NAMALWA (cell line): ENCODE measurements around the gene MED17.
"Not testable (repeated sequence)": the region's sequence is repeated elsewhere in the genome, so short reads cannot be mapped to it uniquely, and the experiment has no call there.

Experiments
- DNase-seq: peaks from one replicate; pipeline ENCODE4 v3.0.0-alpha.2; 2015; ENCODE audit warnings: low spot score

The MED17 gene

GRCh38 chr11:93784145-93784934, at the start of gene MED17:
TSS of gene MED17 (plus strand) at chr11:93784282. CDS start at chr11:93784514, 232 bp downstream.
- DNase-seq = peak; percentile 94

DNA sequence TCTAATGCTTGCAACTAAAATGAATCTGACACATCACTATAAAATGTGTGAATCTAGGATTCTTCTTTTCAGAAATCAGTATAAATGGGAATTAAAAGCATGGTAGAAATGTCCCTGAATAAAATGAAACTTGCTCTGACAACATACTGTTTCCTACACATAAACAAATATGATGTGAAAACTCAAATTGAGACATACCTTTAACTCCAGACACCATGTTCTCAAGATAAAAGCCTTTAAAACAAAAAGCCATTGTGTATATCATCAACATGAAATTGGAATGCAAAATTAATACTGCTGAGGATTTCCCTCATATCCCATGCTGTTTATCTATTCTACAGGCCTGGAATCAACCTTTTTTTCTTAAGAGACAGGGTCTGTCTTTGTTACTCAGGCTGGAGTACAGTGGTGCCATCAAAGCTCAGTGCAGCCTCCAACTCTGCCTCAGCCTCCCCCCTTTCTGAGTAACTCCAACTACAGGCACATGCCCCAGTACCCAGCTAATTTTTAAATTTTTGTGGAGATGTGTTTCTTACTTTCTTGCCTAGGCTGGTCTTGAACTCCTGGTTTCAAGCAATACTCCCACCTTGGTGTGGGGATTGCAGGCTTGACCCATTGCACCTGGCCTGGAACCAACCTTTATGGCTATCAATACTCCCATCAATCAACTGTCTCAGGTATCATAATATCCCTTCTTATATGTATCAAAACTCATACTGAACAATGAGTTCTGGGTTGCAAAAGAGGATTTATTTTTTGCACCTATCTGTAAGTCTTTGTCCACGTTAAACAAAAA, 49.5 kb upstream of the MED17 start:
- no peak for DNase-seq

DNA sequence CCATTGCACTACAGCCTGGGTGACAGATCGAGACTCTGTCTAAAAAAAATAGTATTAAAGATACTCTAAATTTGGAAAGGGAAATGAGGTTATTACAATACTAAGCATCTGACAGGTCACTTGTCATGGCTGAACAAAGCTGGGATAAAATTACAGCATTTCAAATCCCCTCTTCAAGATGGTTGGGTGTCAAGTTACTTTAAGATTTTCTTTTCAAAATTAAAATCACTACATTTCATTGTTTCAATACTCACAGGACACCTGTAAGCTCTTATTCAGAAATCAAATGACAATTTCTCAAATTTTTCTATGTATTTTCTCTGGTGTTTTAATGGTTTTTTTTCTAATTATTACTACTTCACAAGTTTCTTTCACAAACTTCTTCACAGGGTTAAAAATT, 48.5 kb upstream of the MED17 start:
- no peak for DNase-seq

DNA sequence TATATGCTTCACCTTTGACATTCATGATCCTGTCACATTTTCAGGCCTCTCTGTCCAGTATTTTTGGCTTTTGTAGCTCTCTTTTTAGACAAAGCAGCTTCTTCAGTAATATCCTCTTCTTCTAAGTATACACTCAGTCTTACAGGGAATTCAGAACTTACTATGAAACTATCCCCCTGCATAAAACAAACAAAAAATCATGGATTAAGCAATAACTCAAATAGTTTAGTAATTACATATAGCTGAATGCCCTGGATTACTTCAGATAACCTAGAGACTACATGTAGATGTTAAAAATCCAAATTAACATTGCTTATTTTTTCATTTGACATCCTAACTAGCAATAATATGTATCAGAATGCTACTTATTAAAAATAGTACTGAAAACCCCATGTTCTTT, 48.0 kb upstream of the MED17 start:
- DNase-seq = no peak

DNA sequence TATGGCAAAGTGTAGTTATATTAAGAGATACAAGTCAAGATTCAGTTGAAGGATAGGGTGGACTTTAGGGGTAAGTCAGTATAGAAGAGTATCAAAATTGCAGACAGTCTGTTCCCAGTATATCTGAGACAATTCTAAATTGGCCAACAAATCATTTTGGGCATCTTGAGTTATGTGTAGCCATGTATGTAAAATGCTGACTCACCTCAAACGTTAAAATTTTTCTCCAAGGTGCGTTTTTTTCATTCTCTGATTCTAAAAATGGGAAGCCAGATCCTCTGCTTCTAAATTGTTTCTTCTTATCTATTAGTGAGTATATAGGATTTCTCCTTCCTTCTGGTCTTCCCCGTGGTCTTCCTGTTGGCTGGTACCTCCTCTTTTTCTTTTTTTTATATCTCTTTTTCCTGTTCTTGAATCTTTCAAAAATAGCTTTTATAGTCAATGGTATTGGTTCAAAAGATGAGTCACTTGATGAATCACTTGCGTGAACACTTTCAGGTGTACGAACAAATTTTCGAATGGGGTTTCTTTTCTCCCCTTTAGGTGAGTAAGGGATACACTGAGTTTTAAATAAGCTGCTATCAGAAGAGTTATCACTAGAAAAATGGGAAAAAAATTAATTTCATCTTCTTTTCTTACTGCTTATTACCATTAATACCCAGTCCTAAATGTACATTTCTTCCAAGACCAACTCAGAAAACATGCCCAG, 46.0 kb upstream of the MED17 start:
- DNase-seq = no peak

DNA sequence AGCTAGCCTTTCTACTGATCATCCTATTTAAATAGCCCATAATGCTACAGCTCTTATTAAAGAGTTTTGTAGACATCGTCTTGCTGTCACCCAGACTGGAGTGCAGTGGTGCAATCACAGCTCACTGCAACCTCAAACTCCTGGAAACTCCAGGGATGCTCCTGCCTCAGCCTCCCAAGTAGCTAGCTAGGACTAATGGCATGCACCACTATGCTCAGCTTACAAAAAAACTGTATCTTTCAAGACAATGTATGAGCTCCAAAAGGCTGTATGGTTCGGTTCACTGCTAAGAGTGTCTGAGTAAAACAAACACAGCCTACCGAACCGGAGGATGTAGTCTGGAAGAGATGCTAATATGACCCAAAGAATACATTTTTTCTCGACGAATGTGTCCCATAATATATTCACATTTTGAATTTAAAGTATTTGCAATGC, 45.4 kb upstream of the MED17 start:
- DNase-seq = peak; percentile 26

DNA sequence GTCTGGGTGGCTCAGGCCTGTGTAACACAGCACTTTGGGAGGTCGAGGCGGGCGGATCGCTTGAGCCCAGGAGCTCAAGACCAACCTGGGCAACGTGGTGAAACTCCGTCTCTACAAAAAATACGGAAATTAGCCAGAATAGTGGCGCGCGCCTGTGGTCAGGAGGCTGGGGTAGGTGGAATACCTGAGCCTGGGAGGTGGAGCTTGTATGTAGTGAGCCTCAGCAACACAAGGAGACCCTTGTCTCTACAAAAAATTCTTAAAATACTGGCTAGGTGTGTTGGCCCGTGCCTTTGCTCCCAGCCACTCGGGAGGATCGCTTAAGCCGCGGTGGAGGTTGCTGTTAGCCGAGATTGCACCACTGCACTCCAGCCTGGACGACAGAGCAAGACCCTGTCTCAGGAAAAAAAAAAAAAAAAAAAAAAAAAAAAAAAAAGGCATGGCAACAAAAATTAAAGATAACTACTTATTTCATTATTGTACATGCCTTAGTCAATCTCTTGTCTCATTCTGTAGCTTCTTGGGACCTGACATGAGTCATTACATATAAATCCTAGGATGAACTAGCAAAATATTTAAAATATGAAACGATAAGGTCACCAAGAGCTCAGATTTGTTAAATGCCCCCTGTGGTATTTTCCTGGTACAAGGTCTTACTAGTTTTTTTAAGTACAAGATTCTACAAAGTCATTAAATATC, 43.9 kb upstream of the MED17 start:
- peak; percentile 50 for DNase-seq

DNA sequence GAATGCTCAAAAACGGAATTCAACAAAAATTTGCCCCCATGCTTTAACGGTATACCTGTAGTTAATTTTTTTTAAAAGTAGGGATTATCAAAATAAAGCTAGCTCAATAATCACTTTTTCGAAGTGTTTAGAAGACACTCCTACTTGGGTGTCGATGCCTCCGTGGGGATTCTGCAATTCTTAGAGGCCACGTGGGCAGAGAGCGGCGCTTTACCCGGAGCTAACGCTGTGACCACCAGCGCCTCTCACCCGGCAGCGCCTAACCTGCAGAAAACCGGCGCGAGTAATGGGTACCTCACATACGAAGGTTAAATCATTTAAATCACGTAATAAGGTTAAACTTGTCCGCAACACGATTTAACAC, 43.4 kb upstream of the MED17 start:
- peak; percentile 73 for DNase-seq

GRCh38 chr11:93741094-93741881, 42.8 kb upstream of the MED17 start, which contains the start of the genes C11orf54 and TAF1D:
TSS of gene C11orf54 (plus strand) at chr11:93741672. CDS start at chr11:93747394, 5,722 bp downstream.
TSS of gene TAF1D (minus strand) at chr11:93741495. CDS start at chr11:93739304, 2,191 bp downstream.
- peak; percentile 98 for DNase-seq

DNA sequence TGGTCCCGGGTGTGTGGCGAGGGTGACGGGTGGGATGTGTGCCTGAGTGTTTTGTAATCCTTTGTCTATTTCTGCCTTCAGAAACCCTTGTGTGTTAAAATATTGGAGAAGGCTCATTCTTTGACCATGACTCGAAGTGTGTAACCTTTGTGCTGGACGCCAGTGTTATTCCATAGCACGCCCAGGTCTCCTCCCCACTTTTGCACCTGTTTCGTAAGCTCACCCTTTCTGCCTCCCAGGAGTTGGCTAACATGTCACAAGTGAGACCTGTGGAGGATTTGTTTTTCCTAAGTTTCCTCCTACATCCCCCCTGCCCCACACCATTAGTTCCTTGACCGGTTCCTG, 42.2 kb upstream of the MED17 start:
- no peak for DNase-seq

- DNase-seq = no peak
These were observed 40.8 kb upstream of the MED17 start for GRCh38 chr11:93743291-93743690.

DNA sequence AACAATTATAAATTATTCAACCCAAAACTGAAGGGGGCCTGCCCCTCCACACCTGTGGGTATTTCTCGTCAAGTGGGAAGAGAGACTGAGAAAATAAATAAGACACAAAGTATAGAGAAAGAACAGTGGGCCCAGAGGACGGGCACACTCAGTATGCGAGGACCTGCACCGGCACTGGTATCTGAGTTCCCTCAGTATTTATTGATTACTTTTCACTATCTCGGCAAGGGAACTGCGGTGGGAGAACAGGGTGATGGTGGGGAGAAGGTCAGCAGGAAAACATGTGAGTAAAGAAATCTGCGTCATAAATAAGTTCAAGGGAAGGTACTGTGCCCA, 39.4 kb upstream of the MED17 start:
- no peak for DNase-seq

DNA sequence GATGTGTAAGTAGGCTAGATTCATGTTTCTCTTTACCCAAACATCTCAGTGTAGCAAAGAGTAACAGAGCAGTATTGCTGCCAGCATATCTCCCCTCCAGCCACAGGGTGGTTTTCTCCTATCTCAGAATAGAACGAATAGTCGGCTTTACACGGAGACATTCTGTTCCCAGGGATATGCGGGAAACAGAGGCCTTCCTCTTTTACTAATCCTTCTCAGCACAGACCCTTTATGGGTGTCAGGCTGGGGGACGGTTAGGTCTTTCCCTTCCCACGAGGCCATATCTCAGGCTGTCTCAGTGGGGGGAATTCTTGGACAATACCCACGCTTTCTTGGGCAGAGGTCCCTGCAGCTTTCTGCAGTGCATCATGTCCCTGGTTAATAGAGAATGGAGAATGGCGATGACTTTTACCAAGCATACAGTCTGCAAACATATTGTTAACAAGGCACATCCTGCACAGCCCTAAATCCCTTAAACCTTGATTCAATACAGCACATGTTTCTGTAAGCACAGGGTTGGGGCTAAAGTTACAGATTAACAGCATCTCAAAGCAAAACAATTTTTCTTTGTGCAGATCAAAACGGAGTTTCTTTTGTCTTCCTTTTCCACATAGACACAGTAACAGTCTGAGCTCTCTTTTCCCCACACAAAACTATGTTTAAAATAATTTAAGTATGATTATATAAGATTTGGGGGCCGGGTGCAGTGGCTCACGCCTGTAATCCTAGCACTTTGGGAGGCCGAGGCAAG, 38.9 kb upstream of the MED17 start:
- not testable (repeated sequence) for DNase-seq

GRCh38 chr11:93746101-93746500, 38.0 kb upstream of the MED17 start:
- DNase-seq = no peak

- no peak for DNase-seq
These were observed 37.0 kb upstream of the MED17 start for GRCh38 chr11:93747122-93747521.

GRCh38 chr11:93751001-93751400, 33.1 kb upstream of the MED17 start:
- DNase-seq = no peak

GRCh38 chr11:93753241-93753640, 30.8 kb upstream of the MED17 start:
- DNase-seq = no peak

DNA sequence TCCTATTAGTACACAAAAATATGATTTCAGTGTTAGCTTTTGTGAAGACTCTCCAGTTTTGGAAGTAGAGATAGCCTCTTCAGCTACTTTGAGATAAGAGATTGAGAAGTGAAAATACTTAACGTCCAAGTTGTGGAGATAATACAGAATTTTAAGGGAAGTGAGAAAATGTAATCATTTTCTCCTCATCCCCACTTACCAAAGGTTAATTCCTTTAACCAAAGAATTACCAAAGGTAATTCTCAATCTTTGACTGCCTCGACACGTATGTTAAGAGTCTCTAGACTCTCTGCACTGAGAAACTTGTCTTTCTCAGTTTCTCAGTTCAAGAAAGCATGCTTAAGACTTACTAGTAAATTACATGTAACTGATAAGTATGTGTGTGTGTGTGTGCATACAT, 27.3 kb upstream of the MED17 start:
- no peak for DNase-seq

DNA sequence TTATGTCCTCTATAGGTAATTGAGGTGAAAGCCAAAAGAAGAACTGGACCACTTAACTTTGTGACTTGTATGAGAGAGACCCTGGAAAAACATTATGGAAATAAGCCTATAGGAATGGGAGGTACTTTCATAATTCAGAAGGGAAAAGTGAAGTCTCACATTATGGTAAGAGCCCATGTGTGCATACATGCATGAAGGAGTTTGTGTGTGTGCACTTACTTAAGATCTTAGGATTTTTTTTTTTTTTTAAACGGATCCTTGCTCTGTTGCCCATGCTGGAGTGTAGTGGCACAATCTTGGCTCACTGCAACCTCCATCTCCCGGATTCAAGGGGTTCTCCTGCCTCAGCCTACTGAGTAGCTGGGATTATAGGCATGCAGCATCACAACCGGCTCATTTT, 26.8 kb upstream of the MED17 start:
- no peak for DNase-seq
